CD4-positive, alpha-beta T cell (primary cell): ENCODE data around the gene MDM2. TPM values are rescaled to one million over a fixed set of nuclear protein-coding genes. Genes with fewer than 3 reads are reported as not detected.

Experiments used
- ATAC-seq: fragments of 200-7000 bp; cut with Tn5 transposase; one replicate; pipeline ENCODE4 v1.10.0; 2022; ENCODE audit warnings: mild to moderate bottlenecking; ENCODE audit not compliant: poor library complexity
- CTCF ChIA-PET: fragments of 350-600 bp; sonication (Branson Sonifier 250); formaldehyde crosslinking; loops from one replicate; lab custom pipeline; 2021; ENCODE audit warnings: antibody characterized with exemption, inconsistent platforms; lab: Charles Lee
- POLR2A ChIA-PET: fragments of 350-600 bp; sonication (Branson Sonifier 250); formaldehyde crosslinking; loops from one replicate; lab custom pipeline; 2021; ENCODE audit warnings: antibody characterized with exemption, inconsistent platforms; lab: Charles Lee
- DNase-seq, 14 experiments: peaks; one replicate each; pipeline ENCODE4 v3.0.0-alpha.2; 2013 to 2020; ENCODE audit warnings: mixed read lengths in 2 of 14
- H3K27ac ChIP-seq, 2 donors: one replicate each; pipeline versions ENCODE4 v1.5.1 to v1.7.0; 2013; ENCODE audit warnings: low read length in 2 of 2, low read depth in 1 of 2, mild to moderate bottlenecking in 1 of 2
- H3K27me3 ChIP-seq, 2 experiments: 1 replicate in 1 of 2; 2 replicates in 1 of 2; pipeline versions ENCODE4 v1.6.1 to v1.7.0; 2013; ENCODE audit warnings: low read length in 2 of 2, control low read depth in 1 of 2, mild to moderate bottlenecking in 1 of 2, moderate library complexity in 1 of 2; ENCODE audit not compliant: insufficient read depth in 2 of 2, control insufficient read depth in 1 of 2
- H3K36me3 ChIP-seq: one replicate; pipeline ENCODE4 v1.6.1; 2013; ENCODE audit warnings: low read length, control low read depth; ENCODE audit not compliant: insufficient read depth
- H3K4me1 ChIP-seq: one replicate; pipeline ENCODE4 v1.6.1; 2013; ENCODE audit warnings: low read length, control low read depth; ENCODE audit not compliant: insufficient read depth
- H3K4me3 ChIP-seq: one replicate; pipeline ENCODE4 v1.5.1; 2013; ENCODE audit warnings: mild to moderate bottlenecking, low read length, moderate library complexity
- H3K9me3 ChIP-seq, 2 experiments: 1 replicate in 1 of 2; 2 replicates in 1 of 2; pipeline versions ENCODE4 v1.6.1 to v1.7.0; 2013; ENCODE audit warnings: low read length in 2 of 2, mild to moderate bottlenecking in 2 of 2, control low read depth in 1 of 2, moderate library complexity in 1 of 2; ENCODE audit not compliant: control insufficient read depth in 1 of 2, insufficient read depth in 1 of 2
- H3K27ac Mint-ChIP-seq: one replicate; pipeline ENCODE4 v1.8.0; 2020; ENCODE audit warnings: mixed read lengths
- H3K27me3 Mint-ChIP-seq: one replicate; pipeline ENCODE4 v1.8.0; 2021; ENCODE audit warnings: mixed read lengths
- H3K36me3 Mint-ChIP-seq: one replicate; pipeline ENCODE4 v1.8.0; 2021; ENCODE audit warnings: low read depth, mixed read lengths
- H3K4me1 Mint-ChIP-seq: one replicate; pipeline ENCODE4 v1.8.0; 2021; ENCODE audit warnings: low read depth, mixed read lengths
- H3K4me3 Mint-ChIP-seq: one replicate; pipeline ENCODE4 v1.8.0; 2020; ENCODE audit warnings: mild to moderate bottlenecking, mixed read lengths
- H3K9me3 Mint-ChIP-seq: one replicate; pipeline ENCODE4 v1.8.0; 2020; ENCODE audit warnings: mixed read lengths
- intact Hi-C, 2 experiments: fragments of 100-400 bp; cut with DNase I in 1 of 2; cut with micrococcal nuclease in 1 of 2; formaldehyde crosslinking; loops; one replicate each; pipeline versions ENCODE4 v1.15.1 to v1.9.0; 2023 to 2025; cut with DNase I, micrococcal nuclease
- total RNA-seq, 174 experiments: library from RNA in 2 of 174; stranded (reverse) in 2 of 174; gene quantifications; one replicate each; pipeline ENCODE4 v1.2.3 and lab custom pipeline; 2021 to 2026
- TF ChIP-seq, protein P1 (sequence below): fragments of 200-600 bp; IDR thresholded peaks from one replicate; pipeline ENCODE4 v1.8.0; 2022; ENCODE audit warnings: antibody characterized with exemption, mild to moderate bottlenecking

Gene MDM2
- total RNA-seq, 2 experiments from 2014 or later: 90.8 TPM

GRCh38 chr12:68828672-68829068 lies 20.7 kb downstream of the MDM2 start:
- POLR2A ChIA-PET: no interaction called here
- H3K27ac Mint-ChIP-seq: no peak overlapping the region

GRCh38 chr12:68831272-68831671 lies 23.3 kb downstream of the MDM2 start:
- ChIA-PET POLR2A (interaction anchor here (1.2 to 2.3 kb wide), 2 partner anchors 13 to 23 kb away, joined by 5 to 16 read pairs; partner anchors contain the start of gene MDM2), CTCF (interaction anchor here (1.6 to 2.9 kb wide), 3 partner anchors 12 to 24 kb away, joined by 11 to 20 read pairs (median 18); partner anchors contain the start of gene MDM2)
- Mint-ChIP-seq H3K4me1 (peaks cover 15% of the 10 kb centered on the region), H3K4me3 (no peak overlapping the region), H3K27ac (no peak overlapping the region), H3K9me3 (no peaks in the 10 kb centered on the region), H3K27me3 (no peaks in the 10 kb centered on the region), H3K36me3 (peaks cover 75% of the 10 kb centered on the region)
- DNase-seq (no peak), ATAC-seq (no peak)
- Histone ChIP-seq H3K27me3 (no peaks in the 10 kb centered on the region), H3K4me3 (no peak overlapping the region), H3K4me1 (no peaks in the 10 kb centered on the region), H3K9me3 (no peaks in the 10 kb centered on the region), H3K27ac (no peak overlapping the region), H3K36me3 (peaks cover 71% of the 10 kb centered on the region)
- intact Hi-C loops: loop anchor here (10.0 kb wide), 2 partner anchors 244 to 424 kb away; no protein-coding TSS in a partner anchor
- TF ChIP-seq, protein P1, sequence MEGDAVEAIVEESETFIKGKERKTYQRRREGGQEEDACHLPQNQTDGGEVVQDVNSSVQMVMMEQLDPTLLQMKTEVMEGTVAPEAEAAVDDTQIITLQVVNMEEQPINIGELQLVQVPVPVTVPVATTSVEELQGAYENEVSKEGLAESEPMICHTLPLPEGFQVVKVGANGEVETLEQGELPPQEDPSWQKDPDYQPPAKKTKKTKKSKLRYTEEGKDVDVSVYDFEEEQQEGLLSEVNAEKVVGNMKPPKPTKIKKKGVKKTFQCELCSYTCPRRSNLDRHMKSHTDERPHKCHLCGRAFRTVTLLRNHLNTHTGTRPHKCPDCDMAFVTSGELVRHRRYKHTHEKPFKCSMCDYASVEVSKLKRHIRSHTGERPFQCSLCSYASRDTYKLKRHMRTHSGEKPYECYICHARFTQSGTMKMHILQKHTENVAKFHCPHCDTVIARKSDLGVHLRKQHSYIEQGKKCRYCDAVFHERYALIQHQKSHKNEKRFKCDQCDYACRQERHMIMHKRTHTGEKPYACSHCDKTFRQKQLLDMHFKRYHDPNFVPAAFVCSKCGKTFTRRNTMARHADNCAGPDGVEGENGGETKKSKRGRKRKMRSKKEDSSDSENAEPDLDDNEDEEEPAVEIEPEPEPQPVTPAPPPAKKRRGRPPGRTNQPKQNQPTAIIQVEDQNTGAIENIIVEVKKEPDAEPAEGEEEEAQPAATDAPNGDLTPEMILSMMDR: no peak

More at GRCh38 chr12:68828672-68829068, 20.7 kb downstream of the MDM2 start:
- Histone ChIP-seq H3K9me3 (no peaks in the 10 kb centered on the region), H3K36me3 (peaks cover 74% of the 10 kb centered on the region), H3K4me1 (no peaks in the 10 kb centered on the region), H3K4me3 (no peak overlapping the region), H3K27ac (no peak overlapping the region), H3K27me3 (no peaks in the 10 kb centered on the region)
- H3K36me3 Mint-ChIP-seq: peaks cover 77% of the 10 kb centered on the region
- H3K4me3 Mint-ChIP-seq: no peak overlapping the region
- DNase-seq: no peak
- CTCF ChIA-PET: interaction anchor here (1.0 kb wide), 1 partner anchor 21 kb away, joined by 3 read pairs; the partner anchor contains the start of gene MDM2
- TF ChIP-seq, protein P1: no peak
- no peaks in the 10 kb centered on the region for H3K9me3 Mint-ChIP-seq
- H3K27me3 Mint-ChIP-seq: no peaks in the 10 kb centered on the region
- intact Hi-C loops: loop anchor here (2.0 to 10.0 kb wide), 2 partner anchors 20 to 1406 kb away; partner anchors contain the start of gene MDM2 (in 1 of the 2)
- peaks cover 7% of the 10 kb centered on the region for H3K4me1 Mint-ChIP-seq
- ATAC-seq: no peak

- Mint-ChIP-seq H3K27ac (no peak overlapping the region), H3K9me3 (no peaks in the 10 kb centered on the region), H3K36me3 (peaks cover 76% of the 10 kb centered on the region), H3K4me1 (peaks cover 15% of the 10 kb centered on the region), H3K27me3 (no peaks in the 10 kb centered on the region), H3K4me3 (no peak overlapping the region)
- no peak for ATAC-seq
- Histone ChIP-seq H3K27me3 (no peaks in the 10 kb centered on the region), H3K36me3 (peaks cover 73% of the 10 kb centered on the region), H3K9me3 (no peaks in the 10 kb centered on the region), H3K4me1 (no peaks in the 10 kb centered on the region), H3K4me3 (no peak overlapping the region), H3K27ac (no peak overlapping the region)
- CTCF ChIA-PET: interaction anchor here (1.6 to 2.9 kb wide), 2 partner anchors 11 to 19 kb away, joined by 11 to 18 read pairs; no protein-coding TSS in a partner anchor
- TF ChIP-seq, protein P1: no peak
- intact Hi-C loops: loop anchor here (10.0 kb wide), 2 partner anchors 243 to 423 kb away; no protein-coding TSS in a partner anchor
- POLR2A ChIA-PET: interaction anchor here (0.6 to 2.3 kb wide), 2 partner anchors 24 to 339 kb away, joined by 3 to 16 read pairs; partner anchors contain the start of gene MDM2
- no peak for DNase-seq
Measured at GRCh38 chr12:68831751-68832503, 23.9 kb downstream of the MDM2 start.
